BE2C (cell line): Measurements from ENCODE around the gene GUSB.

Experiments
- DNase-seq: peaks from one replicate; pipeline ENCODE4 v3.0.0-alpha.2; 2020
- H3K27me3 ChIP-seq: fragments of 250-450 bp; sonication (Bioruptor Pico); 2 replicates; pipeline ENCODE4 v1.5.1; 2020; ENCODE audit warnings: mild to moderate bottlenecking
- H3K36me3 ChIP-seq: fragments of 250-450 bp; sonication (Bioruptor Pico); 2 replicates; pipeline ENCODE4 v1.5.1; 2020; ENCODE audit warnings: mild to moderate bottlenecking
- H3K4me1 ChIP-seq: fragments of 250-450 bp; sonication (Bioruptor Pico); 2 replicates; pipeline ENCODE4 v1.5.1; 2020
- H3K4me3 ChIP-seq: 2 replicates; pipeline ENCODE4 v1.5.1; 2011; ENCODE audit warnings: low read depth, low read length
- H3K9me3 ChIP-seq: fragments of 250-450 bp; sonication (Bioruptor Pico); 2 replicates; pipeline ENCODE4 v1.5.1; 2020
- CTCF ChIP-seq: IDR thresholded peaks from 2 replicates; pipeline ENCODE4 v1.5.1; 2012; ENCODE audit warnings: mild to moderate bottlenecking, low read depth, low read length

Gene GUSB

GRCh38 chr7:65979583-65980477 is 2.2 kb downstream of the GUSB start:
- Histone ChIP-seq H3K9me3 (no peaks in the 10 kb centered on the region), H3K27me3 (no peaks in the 10 kb centered on the region), H3K4me1 (peaks cover 2% of the 10 kb centered on the region; the same call in 1 of the 2 replicates), H3K4me3 (no peak overlapping the region), H3K36me3 (peaks cover 40% of the 10 kb centered on the region)
- no peak for DNase-seq
- TF ChIP-seq CTCF: no peak

- Histone ChIP-seq H3K27me3 (no peaks in the 10 kb centered on the region), H3K4me3 (no peak overlapping the region), H3K4me1 (peaks cover 2% of the 10 kb centered on the region; the same call in 1 of the 2 replicates), H3K36me3 (peaks cover 48% of the 10 kb centered on the region), H3K9me3 (no peaks in the 10 kb centered on the region)
- no peak for TF ChIP-seq CTCF
- no peak for DNase-seq
These were observed 3.0 kb downstream of the GUSB start for GRCh38 chr7:65978891-65979582.

- Histone ChIP-seq H3K27me3 (no peaks in the 10 kb centered on the region), H3K9me3 (no peaks in the 10 kb centered on the region), H3K36me3 (peaks cover 71% of the 10 kb centered on the region), H3K4me1 (peaks cover 2% of the 10 kb centered on the region; the same call in 1 of the 2 replicates), H3K4me3 (no peak overlapping the region)
- no peak for TF ChIP-seq CTCF
- DNase-seq: no peak
These were observed 5.3 kb downstream of the GUSB start for GRCh38 chr7:65976659-65977196.

GRCh38 chr7:65975814-65976445 is 6.1 kb downstream of the GUSB start:
- H3K4me1 ChIP-seq: peaks cover 2% of the 10 kb centered on the region; the same call in 1 of the 2 replicates
- no peak for DNase-seq
- H3K4me3 ChIP-seq: no peak overlapping the region
- no peaks in the 10 kb centered on the region for H3K27me3 ChIP-seq
- H3K36me3 ChIP-seq: peaks cover 79% of the 10 kb centered on the region
- peak; percentile 15; the same call in 1 of the 2 replicates for TF ChIP-seq CTCF
- no peaks in the 10 kb centered on the region for H3K9me3 ChIP-seq

- peaks cover 84% of the 10 kb centered on the region for H3K36me3 ChIP-seq
These were observed 7.1 kb downstream of the GUSB start for GRCh38 chr7:65974876-65975275.

More at GRCh38 chr7:65974876-65975275, 7.1 kb downstream of the GUSB start:
- Histone ChIP-seq H3K9me3 (no peaks in the 10 kb centered on the region), H3K27me3 (no peaks in the 10 kb centered on the region), H3K4me3 (no peak overlapping the region), H3K4me1 (no peaks in the 10 kb centered on the region)
- TF ChIP-seq CTCF: no peak
- DNase-seq: no peak
